ENCODE measurements around the gene ADAM12. TPM values are rescaled to one million over a fixed set of nuclear protein-coding genes. Genes with fewer than 3 reads are reported as not detected.

The ADAM12 gene
- total and polyA plus RNA-seq, 10 of the 15 experiments (the other 5 are each of a cell fraction or from before 2014, with no cell fraction given), result under 0.01 to 0.62 (median 0.04) TPM; not detected in 5

DNA sequence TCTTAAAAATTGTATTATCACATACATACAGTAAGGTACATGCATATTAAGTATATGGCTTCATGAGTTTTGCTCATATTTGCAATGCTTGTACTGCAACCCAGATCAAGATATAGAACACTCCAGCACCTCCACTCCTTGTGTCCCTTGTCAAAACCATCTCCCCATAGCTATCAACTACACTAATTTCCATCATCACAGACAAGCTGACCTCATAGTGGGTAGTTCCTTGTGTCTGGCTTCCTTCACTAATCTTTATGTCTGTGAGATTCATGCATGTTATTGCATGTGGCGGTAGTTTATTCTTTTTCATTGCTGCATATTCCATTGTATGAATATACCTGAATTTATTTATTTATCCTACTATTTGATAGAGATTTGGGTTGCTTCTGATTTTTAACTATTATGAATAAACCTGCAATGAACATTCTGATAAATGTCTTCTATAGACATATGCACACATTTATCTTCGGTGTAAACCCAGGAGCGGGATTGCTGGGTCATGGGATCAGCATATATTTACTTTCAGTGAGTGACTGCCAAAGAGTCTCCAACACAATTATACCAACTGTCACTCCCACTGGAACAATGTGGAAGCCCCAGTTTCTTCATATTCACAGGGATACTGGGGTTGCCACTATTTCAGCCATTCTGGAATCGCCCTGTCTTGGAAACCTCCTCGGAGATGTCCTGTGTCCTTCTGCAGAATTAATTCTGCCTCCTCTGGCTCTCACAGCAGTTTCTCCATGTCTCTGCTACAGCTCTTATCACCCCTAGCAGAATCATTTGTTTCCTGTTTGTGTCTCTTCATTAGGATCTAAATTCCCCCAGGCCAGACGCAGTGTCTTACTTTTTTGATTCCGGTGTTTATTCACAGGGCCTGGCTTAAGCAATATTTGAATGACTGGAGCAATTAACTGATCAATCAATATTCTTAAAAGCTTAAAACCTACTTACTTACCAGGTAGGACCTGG is 14.7 kb upstream of the ADAM12 start:
- H3K27ac ChIP-seq (ENCODE audit: control insufficient read depth, insufficient read depth), result no peak overlapping the region
- no peak overlapping the region for H3K4me3 ChIP-seq
- no peaks in the 10 kb centered on the region for H3K4me1 ChIP-seq (ENCODE audit: control insufficient read depth, insufficient read depth, low read length)
- POLR2A ChIA-PET, result no interaction called here
- SMC1A ChIA-PET (ENCODE audit: uncharacterized antibody, unreplicated experiment), result no interaction called here
- no peak overlapping the region for H2AFZ ChIP-seq (ENCODE audit: control insufficient read depth, low read depth, low read length)
- CTCF ChIA-PET, result no interaction called here
- no peaks in the 10 kb centered on the region for H3K79me2 ChIP-seq (ENCODE audit: control insufficient read depth, insufficient read depth, low read length)
- in situ Hi-C loops (cut with MboI), result no loop called here
- H3K9me3 ChIP-seq (replicated peaks; ENCODE audit: control insufficient read depth, insufficient read depth, low read length), result no peaks in the 10 kb centered on the region
- RAD21 ChIA-PET (ENCODE audit: unreplicated experiment), result no interaction called here
- H3K9ac ChIP-seq (ENCODE audit: control insufficient read depth, insufficient read depth, low read length), result no peak overlapping the region
- no peak for FAIRE-seq
- no TSS peak for BruUV-seq (replicated peaks)
- no peak overlapping the region for H3K4me2 ChIP-seq (ENCODE audit: control insufficient read depth, insufficient read depth)
- 70% methylated on average over 7 of the region's 7 CpGs for WGBS (ENCODE audit: insufficient coverage, insufficient replicate concordance, low lambda C conversion rate, missing lambda C conversion rate)
- no peaks in the 10 kb centered on the region for H4K20me1 ChIP-seq (ENCODE audit: control insufficient read depth, insufficient read depth)
- no peaks in the 10 kb centered on the region for H3K36me3 ChIP-seq (ENCODE audit: control insufficient read depth in 2 of 2, insufficient read depth in 2 of 2, low read length in 1 of 2)
- no peak for DNase-seq (ENCODE audit: low read depth, low spot score)
- ATAC-seq, result no peak
- H3K27me3 ChIP-seq (replicated peaks in 1 of 2; ENCODE audit: control insufficient read depth in 2 of 2, insufficient read depth in 2 of 2, low read length in 1 of 2), result no peaks in the 10 kb centered on the region
- intact Hi-C loops (cut with micrococcal nuclease; ENCODE audit: unreplicated experiment), result no loop called here
- TF ChIP-seq BRCA1 (IDR thresholded peaks at IDR 0.05; ENCODE audit: low read depth, low read length) (no peak), ASH2L (IDR thresholded peaks at IDR 0.05; ENCODE audit: borderline replicate concordance, low read depth) (no peak), NFXL1 (IDR thresholded peaks at IDR 0.05; ENCODE audit: borderline replicate concordance) (no peak), SKIL (IDR thresholded peaks at IDR 0.05; ENCODE audit: low read depth, poor library complexity, severe bottlenecking) (no peak), POLR2AphosphoS2 (IDR thresholded peaks at IDR 0.05; ENCODE audit: low read depth, low read length) (no peak), TCF7 (IDR thresholded peaks at IDR 0.05; ENCODE audit: borderline replicate concordance) (no peak), CREM (IDR thresholded peaks at IDR 0.05; ENCODE audit: low read depth) (no peak), HCFC1 (IDR thresholded peaks at IDR 0.05; ENCODE audit: low read length) (no peak), NR2C1 (IDR thresholded peaks at IDR 0.05) (no peak)
- TF ChIP-seq, protein P1, sequence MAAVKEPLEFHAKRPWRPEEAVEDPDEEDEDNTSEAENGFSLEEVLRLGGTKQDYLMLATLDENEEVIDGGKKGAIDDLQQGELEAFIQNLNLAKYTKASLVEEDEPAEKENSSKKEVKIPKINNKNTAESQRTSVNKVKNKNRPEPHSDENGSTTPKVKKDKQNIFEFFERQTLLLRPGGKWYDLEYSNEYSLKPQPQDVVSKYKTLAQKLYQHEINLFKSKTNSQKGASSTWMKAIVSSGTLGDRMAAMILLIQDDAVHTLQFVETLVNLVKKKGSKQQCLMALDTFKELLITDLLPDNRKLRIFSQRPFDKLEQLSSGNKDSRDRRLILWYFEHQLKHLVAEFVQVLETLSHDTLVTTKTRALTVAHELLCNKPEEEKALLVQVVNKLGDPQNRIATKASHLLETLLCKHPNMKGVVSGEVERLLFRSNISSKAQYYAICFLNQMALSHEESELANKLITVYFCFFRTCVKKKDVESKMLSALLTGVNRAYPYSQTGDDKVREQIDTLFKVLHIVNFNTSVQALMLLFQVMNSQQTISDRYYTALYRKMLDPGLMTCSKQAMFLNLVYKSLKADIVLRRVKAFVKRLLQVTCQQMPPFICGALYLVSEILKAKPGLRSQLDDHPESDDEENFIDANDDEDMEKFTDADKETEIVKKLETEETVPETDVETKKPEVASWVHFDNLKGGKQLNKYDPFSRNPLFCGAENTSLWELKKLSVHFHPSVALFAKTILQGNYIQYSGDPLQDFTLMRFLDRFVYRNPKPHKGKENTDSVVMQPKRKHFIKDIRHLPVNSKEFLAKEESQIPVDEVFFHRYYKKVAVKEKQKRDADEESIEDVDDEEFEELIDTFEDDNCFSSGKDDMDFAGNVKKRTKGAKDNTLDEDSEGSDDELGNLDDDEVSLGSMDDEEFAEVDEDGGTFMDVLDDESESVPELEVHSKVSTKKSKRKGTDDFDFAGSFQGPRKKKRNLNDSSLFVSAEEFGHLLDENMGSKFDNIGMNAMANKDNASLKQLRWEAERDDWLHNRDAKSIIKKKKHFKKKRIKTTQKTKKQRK (IDR thresholded peaks at IDR 0.05; ENCODE audit: low read depth, low read length), result no peak

Measured in GM12878 (cell line).